Transverse colon (tissue), 4 donors: ENCODE results near the gene TTLL3. TPM values are rescaled to one million over a fixed set of nuclear protein-coding genes. Genes with fewer than 3 reads are reported as not detected.

Experiments
- DNase-seq: peaks from one replicate; pipeline ENCODE4 v3.0.0-alpha.2; 2019
- H3K27ac ChIP-seq, 4 donors: fragments of 200-600 bp; sonication (generic); 2 replicates each; pipeline ENCODE4 v1.5.1; 2016 to 2018; ENCODE audit warnings: inconsistent platforms in 4 of 4
- H3K27me3 ChIP-seq: fragments of 200-600 bp; sonication (generic); 2 replicates; pipeline ENCODE4 v1.5.1; 2017; ENCODE audit warnings: inconsistent platforms
- H3K36me3 ChIP-seq, 4 donors: fragments of 200-600 bp; sonication (generic); 2 replicates each; pipeline ENCODE4 v1.5.1; 2017 to 2019; ENCODE audit warnings: inconsistent platforms in 4 of 4
- H3K4me1 ChIP-seq, 4 donors: fragments of 200-600 bp; sonication (generic); 2 replicates each; pipeline ENCODE4 v1.5.1; 2017 to 2020; ENCODE audit warnings: inconsistent platforms in 4 of 4
- H3K4me3 ChIP-seq, 4 donors: fragments of 200-600 bp; sonication (generic); 1 replicate in 1 of 4; 2 replicates in 3 of 4; pipeline versions ENCODE4 v1.5.1 to v1.6.1; 2017 to 2019; ENCODE audit warnings: inconsistent platforms in 4 of 4
- H3K9me3 ChIP-seq, 2 donors: fragments of 200-600 bp; sonication (generic); 2 replicates each; pipeline ENCODE4 v1.5.1; 2017 to 2019; ENCODE audit warnings: inconsistent platforms in 2 of 2
- EP300 ChIP-seq: sonication (generic); formaldehyde crosslinking; IDR thresholded peaks from one replicate; pipeline ENCODE4 v1.6.1; 2017; ENCODE audit warnings: antibody characterized with exemption, low read depth
- POLR2A ChIP-seq: fragments of 450-650 bp; IDR thresholded peaks from one replicate; pipeline ENCODE4 v1.6.1; 2016; ENCODE audit warnings: antibody characterized with exemption, mild to moderate bottlenecking, moderate library complexity
- POLR2AphosphoS5 ChIP-seq, 3 donors: sonication (generic); formaldehyde crosslinking; IDR thresholded peaks; one replicate each; pipeline ENCODE4 v1.6.1; 2016; ENCODE audit warnings: antibody characterized with exemption in 3 of 3
- WGBS, 2 donors: methylation state at CpG; one replicate each; pipeline ENCODE4 v1.1.5; 2018; ENCODE audit warnings: low coverage in 1 of 2; 5-methylcytosine and 5-hydroxymethylcytosine counted together
- in situ Hi-C, 4 donors: fragments of 200-750 bp; cut with MboI; loops; one replicate each; pipeline versions ENCODE4 v1.15.0 to v1.15.1; 2017; ENCODE audit warnings: low sequenced_read_pairs in 3 of 4, low pct_ligation_motif_present in 1 of 4, low pct_unique_long_range_greater_than_20kb in 1 of 4
- intact Hi-C: fragments of 100-400 bp; cut with DNase I; formaldehyde crosslinking; loops from one replicate; pipeline ENCODE4 v1.15.1; 2023; ENCODE audit warnings: low total_unique reads
- total RNA-seq, 4 donors: library from RNA; depleted of rRNA; stranded (reverse); fragments of >200 nt; gene quantifications; one replicate each; pipeline ENCODE4 v1.1.0, GENCODE V29; 2016
- TF ChIP-seq, protein P1 (sequence below), 5 experiments: fragments of 200-600 bp in 3 of 5; fragments of 450-650 bp in 2 of 5; sonication (generic) in 3 of 5; IDR thresholded peaks; 1 replicate in 2 of 5; 2 replicates in 3 of 5; pipeline ENCODE4 v1.5.1; 2016 to 2017; ENCODE audit warnings: antibody characterized with exemption in 5 of 5, inconsistent platforms in 3 of 5, mild to moderate bottlenecking in 2 of 5, moderate library complexity in 1 of 5

The TTLL3 gene
- total RNA-seq, 4 donors from 2014 or later = 47.4 to 352 (median 154) TPM

- H3K27me3 ChIP-seq = no peaks in the 10 kb centered on the region
- H3K4me3 ChIP-seq = no peak overlapping the region
- TF ChIP-seq POLR2A (no peak), POLR2AphosphoS5 (IDR thresholded peaks at IDR 0.05) (no peak), EP300 (no peak)
- TF ChIP-seq, protein P1, sequence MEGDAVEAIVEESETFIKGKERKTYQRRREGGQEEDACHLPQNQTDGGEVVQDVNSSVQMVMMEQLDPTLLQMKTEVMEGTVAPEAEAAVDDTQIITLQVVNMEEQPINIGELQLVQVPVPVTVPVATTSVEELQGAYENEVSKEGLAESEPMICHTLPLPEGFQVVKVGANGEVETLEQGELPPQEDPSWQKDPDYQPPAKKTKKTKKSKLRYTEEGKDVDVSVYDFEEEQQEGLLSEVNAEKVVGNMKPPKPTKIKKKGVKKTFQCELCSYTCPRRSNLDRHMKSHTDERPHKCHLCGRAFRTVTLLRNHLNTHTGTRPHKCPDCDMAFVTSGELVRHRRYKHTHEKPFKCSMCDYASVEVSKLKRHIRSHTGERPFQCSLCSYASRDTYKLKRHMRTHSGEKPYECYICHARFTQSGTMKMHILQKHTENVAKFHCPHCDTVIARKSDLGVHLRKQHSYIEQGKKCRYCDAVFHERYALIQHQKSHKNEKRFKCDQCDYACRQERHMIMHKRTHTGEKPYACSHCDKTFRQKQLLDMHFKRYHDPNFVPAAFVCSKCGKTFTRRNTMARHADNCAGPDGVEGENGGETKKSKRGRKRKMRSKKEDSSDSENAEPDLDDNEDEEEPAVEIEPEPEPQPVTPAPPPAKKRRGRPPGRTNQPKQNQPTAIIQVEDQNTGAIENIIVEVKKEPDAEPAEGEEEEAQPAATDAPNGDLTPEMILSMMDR (IDR thresholded peaks at IDR 0.05) = no peak
- H3K27ac ChIP-seq = no peak overlapping the region
- H3K4me1 ChIP-seq = peaks cover 5 to 26% (median 18%) of the 10 kb centered on the region in 4 donors
- no peaks in the 10 kb centered on the region for H3K9me3 ChIP-seq
- in situ Hi-C loops = no loop called here
- 98% methylated on average over 9 of the region's 9 CpGs; no CpG with 5 or more reads in 1 of the 2 donors for WGBS, 2 donors
- H3K36me3 ChIP-seq = no peaks in the 10 kb centered on the region
- no peak for DNase-seq
- intact Hi-C loops = no loop called here
These were observed 2.9 kb downstream of the TTLL3 start for GRCh38 chr3:9812870-9813483.

GRCh38 chr3:9815986-9816385 is 5.9 kb downstream of the TTLL3 start:
- H3K9me3 ChIP-seq = no peaks in the 10 kb centered on the region
- no peaks in the 10 kb centered on the region for H3K27me3 ChIP-seq
- DNase-seq = no peak
- intact Hi-C loops (no loop called here), in situ Hi-C loops (no loop called here)
- 99% methylated on average over 9 of the region's 9 CpGs; no CpG with 5 or more reads in 1 of the 2 donors for WGBS, 2 donors
- no peaks in the 10 kb centered on the region for H3K36me3 ChIP-seq
- no peak overlapping the region for H3K4me3 ChIP-seq
- peaks cover under 1 to 4% (median 1%) of the 10 kb centered on the region in 4 donors for H3K4me1 ChIP-seq
- H3K27ac ChIP-seq = no peak overlapping the region
- TF ChIP-seq, protein P1 (IDR thresholded peaks at IDR 0.05) = no peak
- TF ChIP-seq POLR2A = no peak
- no peak for TF ChIP-seq POLR2AphosphoS5 (IDR thresholded peaks at IDR 0.05)
- no peak for TF ChIP-seq EP300

DNA sequence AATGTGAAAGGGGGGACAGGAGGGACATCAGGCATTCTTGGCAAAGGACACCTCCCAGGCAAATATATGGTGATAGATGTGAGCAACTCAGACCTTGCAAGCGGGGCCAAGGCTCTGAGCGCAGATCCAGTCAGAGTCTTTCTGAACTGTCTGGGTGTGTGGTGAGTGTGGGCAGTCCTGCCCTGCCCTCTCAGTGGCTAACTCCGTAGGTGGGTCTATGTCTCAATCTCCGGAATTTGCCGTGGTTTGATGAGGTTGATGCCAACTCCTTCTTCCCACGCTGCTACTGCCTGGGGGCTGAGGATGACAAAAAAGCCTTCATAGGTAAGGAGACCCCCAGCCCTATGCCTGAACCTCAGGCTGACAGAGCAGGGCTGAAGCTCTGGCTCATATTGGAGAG is 7.4 kb downstream of the TTLL3 start:
- Histone ChIP-seq H3K4me3 (no peak overlapping the region), H3K9me3 (no peaks in the 10 kb centered on the region), H3K27ac (no peak overlapping the region), H3K27me3 (no peaks in the 10 kb centered on the region), H3K36me3 (no peaks in the 10 kb centered on the region), H3K4me1 (no peaks in the 10 kb centered on the region)
- DNase-seq = no peak
- TF ChIP-seq, protein P1 (IDR thresholded peaks at IDR 0.05) = no peak
- intact Hi-C loops = no loop called here
- in situ Hi-C loops = no loop called here
- 98% methylated on average over 6 of the region's 6 CpGs; no CpG with 5 or more reads in 1 of the 2 donors for WGBS, 2 donors

DNA sequence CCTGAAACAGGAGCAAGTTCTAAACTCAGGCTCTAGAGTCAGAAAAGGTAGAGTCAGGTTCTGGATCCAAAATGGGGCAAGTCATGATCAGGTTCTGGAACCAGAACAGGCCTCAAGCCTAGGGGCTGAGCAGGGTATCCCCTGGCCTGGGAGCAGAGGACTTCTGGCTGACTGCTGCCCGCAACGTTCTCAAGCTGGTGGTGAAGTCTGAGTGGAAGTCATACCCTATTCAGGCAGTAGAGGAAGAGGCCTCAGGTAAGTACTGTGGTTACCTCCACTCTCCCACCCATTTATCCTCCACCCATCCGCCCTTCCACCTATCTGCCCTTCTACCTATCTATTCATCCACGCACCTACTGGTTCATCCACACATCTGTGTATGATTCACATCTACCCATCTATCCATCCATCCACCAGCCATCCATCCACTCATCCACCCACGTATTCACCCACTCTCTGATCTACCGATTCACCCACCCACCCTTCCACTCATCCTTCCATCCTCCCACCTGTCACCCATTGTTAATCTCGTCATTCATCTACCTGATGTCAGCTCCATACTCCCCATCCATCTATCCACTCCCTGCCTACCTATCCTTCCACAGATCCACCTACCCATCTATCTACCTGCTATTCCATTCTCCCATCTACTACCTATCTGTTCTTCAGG is 8.7 kb downstream of the TTLL3 start:
- intact Hi-C loops = no loop called here
- Histone ChIP-seq H3K27me3 (no peaks in the 10 kb centered on the region), H3K27ac (no peak overlapping the region), H3K4me1 (no peaks in the 10 kb centered on the region), H3K4me3 (no peak overlapping the region), H3K36me3 (no peaks in the 10 kb centered on the region), H3K9me3 (no peaks in the 10 kb centered on the region)
- TF ChIP-seq POLR2AphosphoS5 (IDR thresholded peaks at IDR 0.05) (no peak), POLR2A (no peak), EP300 (no peak)
- TF ChIP-seq, protein P1 (IDR thresholded peaks at IDR 0.05) = no peak
- in situ Hi-C loops = no loop called here
- 94 to 100% methylated on average over 4 to 6 of the region's 7 CpGs for WGBS, 2 donors
- DNase-seq = no peak
